GM19397 (cell line): ENCODE results near the gene SEMA4D.

ENCODE experiments used
- ATAC-seq: cut with Tn5 transposase; IDR thresholded peaks from one replicate; pipeline ENCODE4 v1.9.1; 2021; ENCODE audit warnings: mild to moderate bottlenecking, moderate library complexity; ENCODE audit not compliant: unreplicated experiment

SEMA4D gene

GRCh38 chr9:89390068-89390555 is 107.8 kb downstream of the SEMA4D start:
- no peak for ATAC-seq

GRCh38 chr9:89388868-89389177 is 109.1 kb downstream of the SEMA4D start:
- no peak for ATAC-seq

GRCh38 chr9:89388084-89388867 is 109.6 kb downstream of the SEMA4D start:
- ATAC-seq, result no peak

GRCh38 chr9:89387197-89387849 is 110.6 kb downstream of the SEMA4D start:
- ATAC-seq, result no peak

GRCh38 chr9:89386797-89387196 is 111.1 kb downstream of the SEMA4D start:
- no peak for ATAC-seq

- ATAC-seq, result no peak
Measured at GRCh38 chr9:89386206-89386605, 111.7 kb downstream of the SEMA4D start.

GRCh38 chr9:89384783-89385182 is 113.1 kb downstream of the SEMA4D start:
- no peak for ATAC-seq

- no peak for ATAC-seq
Measured at GRCh38 chr9:89383721-89384300, 114.1 kb downstream of the SEMA4D start.

- ATAC-seq, result no peak
Measured at GRCh38 chr9:89383030-89383720, 114.7 kb downstream of the SEMA4D start.

GRCh38 chr9:89382026-89382986 is 115.6 kb downstream of the SEMA4D start:
- ATAC-seq, result no peak

GRCh38 chr9:89381308-89381609 is 116.7 kb downstream of the SEMA4D start:
- no peak for ATAC-seq

- ATAC-seq, result no peak
Measured at GRCh38 chr9:89380437-89381307, 117.2 kb downstream of the SEMA4D start.

- ATAC-seq, result no peak
Measured at GRCh38 chr9:89379508-89380115, 118.3 kb downstream of the SEMA4D start.

- ATAC-seq, result no peak
Measured at GRCh38 chr9:89379031-89379430, 118.9 kb downstream of the SEMA4D start.

GRCh38 chr9:89378541-89378940 is 119.4 kb downstream of the SEMA4D start:
- ATAC-seq, result no peak

GRCh38 chr9:89377411-89377810 is 120.5 kb downstream of the SEMA4D start:
- ATAC-seq, result no peak

- no peak for ATAC-seq
Measured at GRCh38 chr9:89376741-89377351, 121.1 kb downstream of the SEMA4D start.

- no peak for ATAC-seq
Measured at GRCh38 chr9:89376286-89376685, 121.6 kb downstream of the SEMA4D start.
